ENCODE measurements around the gene OBP2A. TPM values are rescaled to one million over a fixed set of nuclear protein-coding genes. Genes with fewer than 3 reads are reported as not detected.

OBP2A gene
- total RNA-seq, 2 experiments from 2014 or later = not detected

DNA sequence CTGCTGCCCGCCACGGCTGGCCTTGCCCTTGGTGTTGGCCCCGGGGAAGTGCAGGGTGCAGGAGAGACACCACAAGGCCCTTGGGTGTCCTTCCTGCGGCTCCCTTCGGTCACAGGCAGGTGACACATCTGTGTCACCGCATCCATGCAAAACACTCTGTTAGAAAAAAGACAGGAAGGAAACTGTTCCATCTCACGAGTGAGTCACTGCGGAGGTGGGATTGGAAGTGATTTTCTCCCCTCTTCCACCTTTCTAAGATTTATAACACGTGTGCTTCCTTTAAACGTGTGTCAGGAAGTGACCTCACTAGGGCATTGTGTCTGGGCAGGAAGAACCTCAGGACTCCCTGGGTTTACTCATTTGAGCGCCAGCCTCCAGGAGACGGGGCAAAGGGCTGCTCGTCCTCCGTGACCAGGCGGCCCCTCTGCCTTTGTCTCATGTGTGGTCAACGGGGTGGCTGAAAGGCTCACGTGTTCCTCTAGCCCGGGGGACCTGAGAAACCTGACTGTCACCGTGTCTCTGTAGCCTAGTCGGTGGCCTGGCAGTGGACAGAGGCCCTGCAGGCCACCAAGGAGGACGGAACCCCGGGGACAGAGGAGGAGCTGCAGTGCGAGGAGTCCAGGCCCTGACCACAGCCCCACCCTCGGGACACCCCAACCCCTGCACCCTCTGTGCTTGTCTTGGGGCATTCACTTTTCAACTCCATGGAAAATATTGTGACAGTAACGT is 29.6 kb upstream of the OBP2A start:
- no peak overlapping the region for H3K4me3 Mint-ChIP-seq
- no peak for DNase-seq
- ChIA-PET POLR2A (no interaction called here), CTCF (no interaction called here)
- no peak overlapping the region for H3K27ac Mint-ChIP-seq
- H3K4me1 Mint-ChIP-seq = peaks cover 7% of the 10 kb centered on the region
- H3K27me3 Mint-ChIP-seq = peaks cover 9% of the 10 kb centered on the region
- no peaks in the 10 kb centered on the region for H3K9me3 Mint-ChIP-seq
- no peaks in the 10 kb centered on the region for H3K36me3 Mint-ChIP-seq (ENCODE audit: low read depth)

DNA sequence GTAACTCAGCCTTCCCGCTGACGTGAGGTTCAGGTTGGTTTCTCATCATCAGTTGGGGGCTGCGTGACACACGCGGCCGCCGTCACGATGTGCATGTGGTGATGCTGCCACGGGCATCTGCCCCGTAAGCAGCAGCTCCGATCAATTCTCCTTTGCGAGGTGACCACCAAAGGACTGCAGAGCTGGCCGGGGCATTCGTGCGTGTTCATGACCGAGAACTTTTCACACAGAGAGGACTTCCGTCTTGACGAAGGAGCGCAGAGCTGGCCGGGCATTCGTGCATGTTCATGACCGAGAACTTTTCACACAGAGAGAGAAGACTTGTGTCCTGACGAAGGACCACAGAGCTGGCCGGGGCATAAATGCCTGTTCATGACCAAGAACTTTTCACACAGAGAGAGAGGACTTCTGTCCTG is 28.5 kb upstream of the OBP2A start:
- no peak overlapping the region for H3K4me3 Mint-ChIP-seq
- peaks cover 9% of the 10 kb centered on the region for H3K27me3 Mint-ChIP-seq
- peaks cover 4% of the 10 kb centered on the region for H3K4me1 Mint-ChIP-seq
- no peaks in the 10 kb centered on the region for H3K9me3 Mint-ChIP-seq
- H3K27ac Mint-ChIP-seq = no peak overlapping the region
- no peaks in the 10 kb centered on the region for H3K36me3 Mint-ChIP-seq (ENCODE audit: low read depth)
- DNase-seq = no peak
- CTCF ChIA-PET = interaction anchor here (1.1 kb wide), 1 partner anchor 9 kb away, joined by 3 read pairs; no protein-coding TSS in a partner anchor
- POLR2A ChIA-PET = no interaction called here

DNA sequence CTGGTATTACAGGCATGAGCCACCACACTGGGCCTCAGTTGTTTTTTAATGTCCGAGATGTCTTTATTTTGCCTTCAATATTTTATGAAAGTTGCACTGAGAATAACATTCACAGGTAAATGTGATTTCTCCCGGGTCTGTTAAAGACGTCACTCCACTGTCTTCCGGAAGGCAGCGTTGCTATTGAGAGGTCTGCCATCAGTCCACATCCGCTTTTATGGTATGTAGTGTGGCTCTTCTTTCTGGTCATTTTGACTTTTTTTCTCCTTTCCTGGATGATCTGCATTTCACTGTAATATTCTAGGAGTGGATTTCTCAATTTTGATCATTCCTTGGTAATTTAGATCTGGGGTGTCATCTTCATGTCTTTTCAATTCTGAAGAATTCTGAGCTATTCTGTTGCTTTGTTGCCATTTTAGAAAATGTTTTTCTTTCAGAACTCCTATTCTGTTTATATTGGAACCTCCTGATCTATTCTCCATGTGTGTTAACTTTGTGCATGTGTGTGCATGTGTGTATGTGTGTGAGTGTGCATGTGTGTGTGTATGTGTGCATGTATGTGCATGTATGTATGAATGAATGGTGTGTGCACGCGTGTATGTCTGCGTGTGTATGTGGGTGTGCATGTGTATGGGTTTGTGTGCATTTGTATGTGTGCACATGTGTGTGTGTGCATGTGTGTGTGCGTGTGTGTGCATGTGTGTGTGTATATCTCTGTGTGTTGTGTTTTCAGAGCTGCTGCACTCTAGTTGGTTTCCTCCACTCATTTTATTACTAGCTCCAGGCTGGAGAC is 26.6 kb upstream of the OBP2A start:
- Mint-ChIP-seq H3K27me3 (peaks cover 9% of the 10 kb centered on the region), H3K9me3 (no peaks in the 10 kb centered on the region), H3K27ac (no peak overlapping the region), H3K4me3 (no peak overlapping the region), H3K36me3 (ENCODE audit: low read depth) (no peaks in the 10 kb centered on the region), H3K4me1 (peaks cover 4% of the 10 kb centered on the region)
- no peak for DNase-seq
- POLR2A ChIA-PET = no interaction called here
- CTCF ChIA-PET = no interaction called here

DNA sequence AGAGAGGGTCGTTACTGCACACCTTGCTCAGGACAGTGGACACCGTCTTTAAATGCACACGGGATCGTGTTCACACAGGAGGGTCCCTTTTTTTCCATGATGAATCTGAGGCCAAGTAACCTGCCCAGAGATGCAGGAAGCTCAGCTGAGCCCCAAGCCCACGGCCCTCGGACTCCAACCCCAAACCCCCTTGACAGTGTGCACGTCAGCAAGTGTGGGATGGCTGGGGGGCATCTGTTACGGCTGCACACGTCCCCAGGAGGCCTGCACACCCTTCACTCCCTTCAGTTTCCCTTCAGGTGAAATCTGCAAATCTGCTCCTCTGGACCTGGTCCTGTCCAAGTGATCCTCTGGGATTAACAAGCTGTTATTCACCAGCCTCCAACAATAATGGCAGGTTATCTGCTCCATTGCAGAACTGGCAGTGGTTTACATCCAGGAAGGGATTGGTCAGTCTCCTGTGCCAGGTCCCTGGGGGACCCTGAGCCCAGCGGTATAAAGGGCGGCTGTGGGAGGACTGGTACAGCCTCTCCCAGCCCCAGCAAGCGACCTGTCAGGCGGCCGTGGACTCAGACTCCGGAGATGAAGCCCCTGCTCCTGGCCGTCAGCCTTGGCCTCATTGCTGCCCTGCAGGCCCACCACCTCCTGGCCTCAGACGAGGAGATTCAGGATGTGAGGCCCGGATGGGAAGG is 24.9 kb upstream of the OBP2A start, which contains the start of gene LCN1:
Gene LCN1, plus strand, starts transcription at position 525 of the 692 bp plus-strand sequence. Its CDS starts 58 bp downstream, at position 583.
- no peak within 1 kb of the TSS for H3K27ac Mint-ChIP-seq
- CTCF ChIA-PET = no interaction called here
- peaks cover 3% of the 10 kb centered on the region for H3K4me1 Mint-ChIP-seq
- no peak within 1 kb of the TSS for H3K4me3 Mint-ChIP-seq
- peaks cover 9% of the 10 kb centered on the region for H3K27me3 Mint-ChIP-seq
- POLR2A ChIA-PET = no interaction called here
- no peak for DNase-seq
- H3K9me3 Mint-ChIP-seq = no peaks in the 10 kb centered on the region
- no peaks in the 10 kb centered on the region for H3K36me3 Mint-ChIP-seq (ENCODE audit: low read depth)

DNA sequence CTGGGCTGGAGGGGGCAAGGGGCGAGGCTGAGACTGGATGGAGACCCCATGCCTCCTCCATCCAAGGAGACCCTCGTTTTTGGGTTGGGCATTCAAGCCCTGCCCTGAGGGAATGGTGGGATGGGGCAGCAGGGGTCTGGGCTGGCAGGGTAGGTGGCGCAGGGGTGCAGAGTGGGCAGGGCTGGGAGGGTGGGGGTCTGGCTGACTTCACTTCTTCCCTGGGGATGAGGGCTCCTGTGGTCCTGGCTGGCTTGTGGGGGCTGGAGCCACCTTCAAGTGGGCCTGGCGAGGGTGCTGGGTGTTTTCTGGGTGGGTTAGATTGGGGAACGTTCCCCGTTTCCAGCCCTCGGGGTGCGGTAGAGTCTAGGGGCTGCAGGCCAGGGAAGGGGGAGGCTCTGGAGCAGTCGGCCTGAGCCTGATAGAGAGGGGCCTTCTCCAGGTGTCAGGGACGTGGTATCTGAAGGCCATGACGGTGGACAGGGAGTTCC is 24.3 kb upstream of the OBP2A start:
- Mint-ChIP-seq H3K27me3 (peaks cover 9% of the 10 kb centered on the region), H3K36me3 (ENCODE audit: low read depth) (no peaks in the 10 kb centered on the region), H3K27ac (no peak overlapping the region), H3K9me3 (no peaks in the 10 kb centered on the region), H3K4me1 (no peaks in the 10 kb centered on the region), H3K4me3 (no peak overlapping the region)
- CTCF ChIA-PET = no interaction called here
- POLR2A ChIA-PET = no interaction called here
- DNase-seq = no peak

DNA sequence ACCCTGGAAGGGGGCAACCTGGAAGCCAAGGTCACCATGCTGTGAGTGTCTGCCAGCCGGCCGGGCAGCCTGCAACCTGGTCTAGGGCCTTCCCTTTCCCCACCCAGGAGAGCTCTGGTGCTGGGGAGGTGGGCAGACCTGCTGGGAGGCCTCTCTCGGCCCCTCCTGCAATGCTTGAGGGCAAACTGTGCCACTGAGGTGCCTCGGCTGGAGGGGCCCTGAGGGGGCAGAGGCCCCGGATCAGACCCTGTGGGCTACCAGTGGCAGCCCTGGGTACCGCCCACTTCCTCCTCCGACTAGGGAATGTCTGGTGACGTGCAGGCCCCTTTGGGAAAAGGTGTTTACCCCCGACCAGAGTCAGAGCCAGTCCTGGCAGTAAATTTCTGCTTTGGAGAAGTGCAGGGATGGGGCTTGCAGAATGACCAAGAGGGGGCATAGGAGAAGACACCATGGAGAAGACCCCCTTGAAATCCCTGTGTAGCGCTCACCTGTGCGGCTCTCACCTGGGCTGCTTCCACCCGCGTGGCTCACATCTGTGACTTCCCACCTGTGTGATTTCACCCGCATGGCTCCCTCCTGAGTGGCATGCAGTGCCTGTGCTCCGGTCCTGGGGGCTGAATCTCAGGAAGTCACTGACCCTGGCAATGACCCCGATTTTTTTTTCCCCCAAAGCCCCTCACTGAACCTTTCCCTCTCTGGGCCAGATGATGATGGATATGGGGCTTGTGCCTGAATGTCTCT is 23.6 kb upstream of the OBP2A start:
- no peak overlapping the region for H3K27ac Mint-ChIP-seq
- H3K27me3 Mint-ChIP-seq = peaks cover 9% of the 10 kb centered on the region
- no peaks in the 10 kb centered on the region for H3K9me3 Mint-ChIP-seq
- no peaks in the 10 kb centered on the region for H3K36me3 Mint-ChIP-seq (ENCODE audit: low read depth)
- no peak for DNase-seq
- H3K4me1 Mint-ChIP-seq = no peaks in the 10 kb centered on the region
- no peak overlapping the region for H3K4me3 Mint-ChIP-seq
- ChIA-PET CTCF (no interaction called here), POLR2A (no interaction called here)

DNA sequence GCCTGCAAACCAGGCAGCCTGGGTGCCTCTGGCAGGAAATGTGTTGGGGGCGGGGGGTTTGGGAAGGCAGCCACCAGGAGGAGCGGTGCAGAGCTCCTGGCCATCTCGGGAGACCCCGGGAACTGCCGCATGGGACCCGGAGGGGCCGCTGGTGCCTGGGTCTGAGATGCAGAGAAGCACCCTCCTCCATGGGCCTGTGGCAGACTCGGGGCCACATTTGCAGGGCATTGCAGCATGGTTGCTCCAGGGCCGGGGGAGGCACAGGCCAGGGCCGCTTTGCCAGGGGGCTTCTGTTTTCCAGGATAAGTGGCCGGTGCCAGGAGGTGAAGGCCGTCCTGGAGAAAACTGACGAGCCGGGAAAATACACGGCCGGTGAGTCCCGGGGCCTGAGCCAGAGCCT is 23.0 kb upstream of the OBP2A start:
- H3K9me3 Mint-ChIP-seq = no peaks in the 10 kb centered on the region
- CTCF ChIA-PET = no interaction called here
- POLR2A ChIA-PET = no interaction called here
- H3K36me3 Mint-ChIP-seq (ENCODE audit: low read depth) = no peaks in the 10 kb centered on the region
- peaks cover 9% of the 10 kb centered on the region for H3K27me3 Mint-ChIP-seq
- no peak overlapping the region for H3K27ac Mint-ChIP-seq
- no peak overlapping the region for H3K4me3 Mint-ChIP-seq
- H3K4me1 Mint-ChIP-seq = no peaks in the 10 kb centered on the region
- no peak for DNase-seq

DNA sequence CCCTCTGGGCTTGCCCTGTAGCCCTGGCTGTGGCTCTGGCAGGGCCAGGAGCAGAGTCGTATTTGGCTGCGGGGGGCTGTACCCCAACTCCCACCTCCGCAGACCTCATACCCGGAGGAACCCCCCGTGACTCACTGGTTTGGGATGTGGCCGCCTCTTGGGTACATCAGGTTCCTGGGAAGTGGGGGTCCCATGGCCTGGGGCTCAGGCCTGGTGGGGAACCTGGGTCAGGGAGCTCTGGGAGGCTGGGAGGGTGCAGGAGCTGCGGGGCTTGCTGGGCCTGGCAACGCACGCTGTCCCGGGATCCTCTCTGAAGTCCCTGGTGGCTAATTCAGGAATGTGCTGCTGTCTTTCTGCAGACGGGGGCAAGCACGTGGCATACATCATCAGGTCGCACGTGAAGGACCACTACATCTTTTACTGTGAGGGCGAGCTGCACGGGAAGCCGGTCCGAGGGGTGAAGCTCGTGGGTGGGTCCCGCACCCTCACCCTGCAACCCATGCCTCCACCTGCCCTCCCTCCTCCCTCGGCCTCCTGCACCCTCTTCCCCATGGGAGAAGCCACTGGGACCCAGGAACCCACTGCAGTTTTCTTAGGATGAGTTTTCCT is 22.3 kb upstream of the OBP2A start:
- H3K9me3 Mint-ChIP-seq = no peaks in the 10 kb centered on the region
- no peak overlapping the region for H3K27ac Mint-ChIP-seq
- H3K36me3 Mint-ChIP-seq (ENCODE audit: low read depth) = no peaks in the 10 kb centered on the region
- CTCF ChIA-PET = no interaction called here
- no peak overlapping the region for H3K4me3 Mint-ChIP-seq
- POLR2A ChIA-PET = no interaction called here
- peaks cover 8% of the 10 kb centered on the region for H3K27me3 Mint-ChIP-seq
- no peaks in the 10 kb centered on the region for H3K4me1 Mint-ChIP-seq
- no peak for DNase-seq

DNA sequence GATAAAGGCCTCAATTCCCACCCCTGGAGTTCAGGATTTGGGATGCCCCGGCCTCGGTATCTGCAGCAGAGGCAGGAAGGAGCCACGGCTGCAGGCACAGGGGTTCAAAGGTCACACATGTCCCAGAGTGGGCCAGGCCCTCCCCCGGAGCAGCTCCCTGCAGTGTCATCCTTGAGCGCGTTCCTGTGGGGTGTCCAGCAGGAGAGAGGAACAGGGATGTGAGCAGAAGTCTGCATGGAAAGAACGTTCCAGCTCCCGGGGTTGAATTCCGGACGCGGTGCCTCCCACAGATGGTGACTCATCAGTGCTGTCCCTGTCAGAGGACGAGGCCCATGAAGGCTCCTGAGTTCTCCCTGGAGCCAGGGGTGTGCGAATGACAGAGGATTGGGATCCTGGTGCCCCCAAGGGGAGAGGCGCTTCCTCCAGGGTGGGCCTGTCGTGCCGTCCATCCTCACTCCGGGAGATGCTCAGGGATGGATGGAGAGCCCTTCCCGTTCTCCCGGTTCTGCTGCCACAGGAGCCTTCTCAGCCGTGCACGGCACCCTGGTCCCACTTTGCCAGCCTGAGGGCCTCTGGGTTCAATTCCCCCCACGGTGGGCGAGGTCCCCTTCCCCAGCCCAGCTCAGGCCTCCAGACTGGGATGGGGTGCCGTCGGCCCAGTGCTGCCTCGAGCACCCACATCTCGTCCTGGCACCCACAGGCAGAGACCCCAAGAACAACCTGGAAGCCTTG is 21.6 kb upstream of the OBP2A start:
- peaks cover 2% of the 10 kb centered on the region for H3K4me1 Mint-ChIP-seq
- H3K4me3 Mint-ChIP-seq = no peak overlapping the region
- H3K27ac Mint-ChIP-seq = no peak overlapping the region
- H3K27me3 Mint-ChIP-seq = peaks cover 5% of the 10 kb centered on the region
- no peak for DNase-seq
- no peaks in the 10 kb centered on the region for H3K36me3 Mint-ChIP-seq (ENCODE audit: low read depth)
- CTCF ChIA-PET = no interaction called here
- no peaks in the 10 kb centered on the region for H3K9me3 Mint-ChIP-seq
- POLR2A ChIA-PET = no interaction called here

DNA sequence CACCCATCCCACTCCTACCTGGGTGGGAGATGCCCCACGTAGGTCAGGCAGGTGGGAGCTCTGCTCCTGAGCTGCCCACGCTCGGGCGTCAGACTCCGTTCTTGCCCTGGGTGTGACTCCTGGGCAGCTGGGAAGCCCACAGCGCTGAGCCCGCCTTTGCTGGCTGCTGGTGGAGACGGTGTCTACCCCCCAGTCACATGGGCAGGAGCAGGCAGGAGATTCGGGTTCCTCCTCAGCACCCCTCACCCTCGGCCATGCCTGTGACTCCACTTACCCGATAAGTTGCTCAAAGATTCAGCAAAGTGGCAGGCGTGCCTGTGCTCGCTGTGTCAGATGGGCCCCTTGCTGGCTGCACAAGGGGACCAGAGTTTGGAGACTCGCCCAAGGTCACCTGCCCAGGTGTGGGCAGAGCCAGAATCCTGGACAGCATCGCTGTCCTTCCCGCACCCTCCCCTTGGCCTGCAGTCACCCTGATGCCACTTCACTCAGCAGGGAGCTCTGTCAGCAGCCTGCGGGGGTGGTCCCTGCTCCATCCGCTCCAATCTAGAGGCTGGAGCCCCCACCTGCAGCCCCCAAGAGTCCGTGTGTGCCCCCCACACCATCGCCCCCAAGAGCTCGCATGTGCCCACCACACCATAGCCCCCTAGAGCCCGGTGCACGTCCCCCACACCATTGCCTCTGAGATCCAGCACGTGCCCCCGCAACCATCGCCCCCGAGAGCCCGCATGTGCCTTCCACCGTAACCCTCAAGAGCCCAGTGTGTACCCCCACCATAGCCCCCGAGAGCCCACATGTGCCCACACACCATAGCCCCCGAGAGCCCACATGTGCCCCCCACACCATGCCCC is 20.5 kb upstream of the OBP2A start:
- DNase-seq = no peak
- H3K4me1 Mint-ChIP-seq = peaks cover 2% of the 10 kb centered on the region
- H3K27me3 Mint-ChIP-seq = no peaks in the 10 kb centered on the region
- no peak overlapping the region for H3K27ac Mint-ChIP-seq
- ChIA-PET CTCF (no interaction called here), POLR2A (no interaction called here)
- H3K36me3 Mint-ChIP-seq (ENCODE audit: low read depth) = no peaks in the 10 kb centered on the region
- H3K4me3 Mint-ChIP-seq = no peak overlapping the region
- no peaks in the 10 kb centered on the region for H3K9me3 Mint-ChIP-seq

DNA sequence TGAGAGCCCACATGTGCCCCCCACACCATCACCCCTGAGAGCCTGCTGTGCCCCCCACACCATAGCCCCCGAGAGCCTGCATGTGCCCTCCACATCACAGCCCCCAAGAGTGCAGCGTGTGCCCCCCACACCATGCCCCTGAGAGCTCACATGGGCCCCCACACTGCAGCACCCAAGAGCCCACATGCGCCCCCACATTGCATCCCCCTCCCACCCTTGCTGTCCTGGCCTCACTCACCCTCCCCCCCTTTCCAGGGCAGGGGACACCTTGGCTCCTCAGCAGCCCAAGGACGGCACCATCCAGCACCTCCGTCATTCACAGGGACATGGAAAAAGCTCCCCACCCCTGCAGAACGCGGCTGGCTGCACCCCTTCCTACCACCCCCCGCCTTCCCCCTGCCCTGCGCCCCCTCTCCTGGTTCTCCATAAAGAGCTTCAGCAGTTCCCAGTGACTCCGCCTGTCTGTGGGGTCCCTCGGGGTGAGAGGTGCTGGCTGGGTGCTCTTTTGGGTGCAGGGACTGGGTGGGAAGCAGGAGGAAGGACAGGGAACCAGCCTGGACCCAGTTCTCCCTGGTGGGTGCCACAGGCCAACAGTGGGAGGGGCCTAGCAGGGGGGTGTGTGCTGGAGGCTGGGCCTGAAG is 19.7 kb upstream of the OBP2A start:
- DNase-seq = no peak
- Mint-ChIP-seq H3K4me1 (peaks cover 2% of the 10 kb centered on the region), H3K9me3 (no peaks in the 10 kb centered on the region), H3K36me3 (ENCODE audit: low read depth) (no peaks in the 10 kb centered on the region), H3K27me3 (no peaks in the 10 kb centered on the region), H3K4me3 (no peak overlapping the region), H3K27ac (no peak overlapping the region)
- ChIA-PET POLR2A (no interaction called here), CTCF (no interaction called here)

All from activated CD4-positive, alpha-beta T cell treated with anti-CD3 and anti-CD28 coated beads, Interleukin-2, amount 10 ng/mL, durations not matched to agents 7 days and 5 days (primary cell).